Measurements from ENCODE around the gene METRN. TPM values are rescaled to one million over a fixed set of nuclear protein-coding genes. Genes with fewer than 3 reads are reported as not detected.
A peak's percentile ranks its signal among the peaks of the same experiment; 100 is the strongest.

Gene METRN
- total and polyA plus RNA-seq, 2 donors (not counting 1 experiment from before 2014, with no cell fraction given): 6.9 to 10.4 TPM

DNA sequence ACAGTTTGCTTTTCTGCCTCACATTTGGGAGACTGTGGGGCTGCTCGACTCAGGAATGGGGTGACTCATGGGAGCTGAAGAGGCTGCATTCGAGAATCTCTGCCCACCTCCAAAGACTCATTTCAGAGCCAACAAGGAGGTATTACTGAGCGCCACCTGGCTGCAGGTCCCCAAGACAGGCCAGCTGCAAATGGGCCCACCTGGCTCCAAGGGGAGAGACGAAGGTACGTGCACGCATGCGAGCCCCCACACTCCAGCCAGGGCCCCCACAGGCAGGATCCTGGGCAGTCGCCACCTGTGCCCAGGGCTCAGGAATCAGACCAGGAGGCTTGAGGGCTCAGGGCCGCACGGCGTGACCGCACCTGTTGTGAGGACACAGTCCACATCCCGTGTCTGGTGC is 18.0 kb downstream of the METRN start:
- Histone ChIP-seq H3K36me3 (replicated peaks in 1 of 2; ENCODE audit: control extremely low read depth in 1 of 2, control insufficient read depth in 1 of 2, extremely low read depth in 1 of 2, insufficient read depth in 2 of 2, low read length in 1 of 2) (peaks cover 0 to 52% of the 10 kb centered on the region in 2 experiments), H4K20me1 (ENCODE audit: control insufficient read depth, insufficient read depth, low read length, poor library complexity, severe bottlenecking) (peaks cover 7% of the 10 kb centered on the region), H3K27me3 (replicated peaks in 1 of 4; ENCODE audit: control extremely low read depth in 1 of 4, control insufficient read depth in 3 of 4, insufficient read depth in 4 of 4, low read length in 3 of 4) (no peaks in the 10 kb centered on the region), H3K4me3 (ENCODE audit: control extremely low read depth in 1 of 5, extremely low read depth in 1 of 5, insufficient read depth in 1 of 5, low read depth in 2 of 5, low read length in 4 of 5) (no peak overlapping the region), H3K79me2 (ENCODE audit: control insufficient read depth, insufficient read depth, low read length) (no peaks in the 10 kb centered on the region), H3K9me3 (ENCODE audit: control extremely low read depth in 1 of 3, control insufficient read depth in 2 of 3, insufficient read depth in 1 of 3, low read length in 2 of 3) (no peaks in the 10 kb centered on the region), H2AFZ (ENCODE audit: insufficient read depth, low read depth, low read length, poor library complexity, severe bottlenecking) (no peak overlapping the region), H3K4me1 (ENCODE audit: control insufficient read depth in 2 of 2, insufficient read depth in 2 of 2, low read length in 2 of 2) (peaks cover 10 to 14% of the 10 kb centered on the region in 2 donors), H3K9ac (ENCODE audit: low read length) (no peak overlapping the region), H3K27ac (ENCODE audit: low read length in 2 of 2) (no peak overlapping the region), H3K4me2 (replicated peaks; ENCODE audit: low read depth, low read length, poor library complexity, severe bottlenecking) (no peak overlapping the region)
- Mint-ChIP-seq H3K9me3 (ENCODE audit: insufficient read depth) (no peaks in the 10 kb centered on the region), H3K4me1 (peaks cover 8% of the 10 kb centered on the region), H3K4me3 (no peak overlapping the region), H3K27me3 (no peaks in the 10 kb centered on the region), H3K27ac (no peak overlapping the region)
- intact Hi-C loops (cut with micrococcal nuclease): no loop called here
- 98% methylated on average over 12 of the region's 13 CpGs for WGBS (ENCODE audit: insufficient coverage)
- TF ChIP-seq EZH2 (IDR thresholded peaks at IDR 0.05; ENCODE audit: borderline replicate concordance, insufficient read depth, low read depth, low read length, poor library complexity, severe bottlenecking): no peak
- TF ChIP-seq, protein P1, sequence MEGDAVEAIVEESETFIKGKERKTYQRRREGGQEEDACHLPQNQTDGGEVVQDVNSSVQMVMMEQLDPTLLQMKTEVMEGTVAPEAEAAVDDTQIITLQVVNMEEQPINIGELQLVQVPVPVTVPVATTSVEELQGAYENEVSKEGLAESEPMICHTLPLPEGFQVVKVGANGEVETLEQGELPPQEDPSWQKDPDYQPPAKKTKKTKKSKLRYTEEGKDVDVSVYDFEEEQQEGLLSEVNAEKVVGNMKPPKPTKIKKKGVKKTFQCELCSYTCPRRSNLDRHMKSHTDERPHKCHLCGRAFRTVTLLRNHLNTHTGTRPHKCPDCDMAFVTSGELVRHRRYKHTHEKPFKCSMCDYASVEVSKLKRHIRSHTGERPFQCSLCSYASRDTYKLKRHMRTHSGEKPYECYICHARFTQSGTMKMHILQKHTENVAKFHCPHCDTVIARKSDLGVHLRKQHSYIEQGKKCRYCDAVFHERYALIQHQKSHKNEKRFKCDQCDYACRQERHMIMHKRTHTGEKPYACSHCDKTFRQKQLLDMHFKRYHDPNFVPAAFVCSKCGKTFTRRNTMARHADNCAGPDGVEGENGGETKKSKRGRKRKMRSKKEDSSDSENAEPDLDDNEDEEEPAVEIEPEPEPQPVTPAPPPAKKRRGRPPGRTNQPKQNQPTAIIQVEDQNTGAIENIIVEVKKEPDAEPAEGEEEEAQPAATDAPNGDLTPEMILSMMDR (IDR thresholded peaks at IDR 0.05): no peak
- ATAC-seq (ENCODE audit: low read depth): no peak
- no peak for DNase-seq
- POLR2A ChIA-PET: interaction anchor here (0.6 kb wide), 1 partner anchor 9 kb away, joined by 3 read pairs; no protein-coding TSS in a partner anchor
- CTCF ChIA-PET: interaction anchor here (2.6 kb wide), 1 partner anchor 20 kb away, joined by 21 read pairs; no protein-coding TSS in a partner anchor

DNA sequence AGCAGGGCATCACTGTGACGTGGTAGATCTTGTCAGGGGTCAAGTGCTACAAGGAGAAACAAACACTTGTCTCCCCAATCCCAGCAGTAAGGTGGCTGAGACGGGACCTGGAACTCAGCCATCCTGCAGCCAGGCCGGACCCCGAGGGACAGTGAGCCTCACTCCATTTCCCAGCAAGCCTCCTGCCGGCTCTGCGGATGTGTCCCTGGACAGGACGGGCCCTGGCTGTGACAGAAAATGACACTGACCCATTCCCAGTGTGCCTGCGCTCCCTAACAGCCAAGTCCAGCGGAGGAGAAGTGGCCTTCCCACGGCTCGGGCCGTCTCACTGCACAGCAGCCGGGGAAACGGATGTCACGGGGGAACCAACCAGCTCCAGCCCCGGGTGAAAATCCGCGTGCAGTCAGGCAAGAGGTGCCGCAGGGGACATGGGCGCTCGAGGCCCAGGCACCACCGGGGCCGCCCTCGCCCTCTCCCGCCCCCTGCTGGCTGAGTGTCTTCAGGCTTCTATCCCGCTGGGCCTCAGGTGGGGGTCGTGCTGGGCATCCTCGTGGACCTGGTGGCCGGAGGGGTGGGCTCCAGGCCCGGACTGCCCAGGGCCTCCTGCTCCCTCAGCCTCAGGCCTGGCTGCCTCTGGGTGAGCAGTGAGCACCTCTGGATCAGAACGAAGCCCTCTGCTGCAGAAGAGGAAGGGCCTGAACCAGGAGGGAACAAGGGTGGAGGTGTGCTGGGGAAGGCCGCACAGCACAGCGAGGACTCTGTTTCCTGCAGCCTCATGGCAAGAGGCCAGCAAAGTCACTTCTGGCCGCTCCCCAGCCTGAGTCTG is 18.7 kb downstream of the METRN start:
- TF ChIP-seq, protein P1 (IDR thresholded peaks at IDR 0.05): peak; percentile 55
- no peak for TF ChIP-seq EZH2 (IDR thresholded peaks at IDR 0.05; ENCODE audit: borderline replicate concordance, insufficient read depth, low read depth, low read length, poor library complexity, severe bottlenecking)
- POLR2A ChIA-PET: no interaction called here
- DNase-seq (peak; percentile 48), ATAC-seq (ENCODE audit: low read depth) (peak; percentile 29)
- no peaks in the 10 kb centered on the region for H3K9me3 Mint-ChIP-seq (ENCODE audit: insufficient read depth)
- H3K27me3 ChIP-seq (replicated peaks in 1 of 4; ENCODE audit: control extremely low read depth in 1 of 4, control insufficient read depth in 3 of 4, insufficient read depth in 4 of 4, low read length in 3 of 4): no peaks in the 10 kb centered on the region
- H3K4me2 ChIP-seq (replicated peaks; ENCODE audit: low read depth, low read length, poor library complexity, severe bottlenecking): no peak overlapping the region
- peaks cover 10 to 17% of the 10 kb centered on the region in 2 donors for H3K4me1 ChIP-seq (ENCODE audit: control insufficient read depth in 2 of 2, insufficient read depth in 2 of 2, low read length in 2 of 2)
- peaks cover 0 to 52% of the 10 kb centered on the region in 2 experiments for H3K36me3 ChIP-seq (replicated peaks in 1 of 2; ENCODE audit: control extremely low read depth in 1 of 2, control insufficient read depth in 1 of 2, extremely low read depth in 1 of 2, insufficient read depth in 2 of 2, low read length in 1 of 2)
- no peak overlapping the region for H3K9ac ChIP-seq (ENCODE audit: low read length)
- H3K27me3 Mint-ChIP-seq: no peaks in the 10 kb centered on the region
- no peak overlapping the region for H3K27ac Mint-ChIP-seq
- intact Hi-C loops (cut with micrococcal nuclease): no loop called here
- H3K4me3 Mint-ChIP-seq: no peak overlapping the region
- no peak overlapping the region for H2AFZ ChIP-seq (ENCODE audit: insufficient read depth, low read depth, low read length, poor library complexity, severe bottlenecking)
- H3K9me3 ChIP-seq (ENCODE audit: control extremely low read depth in 1 of 3, control insufficient read depth in 2 of 3, insufficient read depth in 1 of 3, low read length in 2 of 3): no peaks in the 10 kb centered on the region
- CTCF ChIA-PET: interaction anchor here (2.6 kb wide), 1 partner anchor 21 kb away, joined by 21 read pairs; no protein-coding TSS in a partner anchor
- H4K20me1 ChIP-seq (ENCODE audit: control insufficient read depth, insufficient read depth, low read length, poor library complexity, severe bottlenecking): peaks cover 7% of the 10 kb centered on the region
- 96% methylated on average over 34 of the region's 34 CpGs for WGBS (ENCODE audit: insufficient coverage)
- H3K27ac ChIP-seq (ENCODE audit: low read length in 2 of 2): no peak overlapping the region
- no peaks in the 10 kb centered on the region for H3K79me2 ChIP-seq (ENCODE audit: control insufficient read depth, insufficient read depth, low read length)
- H3K4me3 ChIP-seq (ENCODE audit: control extremely low read depth in 1 of 5, extremely low read depth in 1 of 5, insufficient read depth in 1 of 5, low read depth in 2 of 5, low read length in 4 of 5): no peak overlapping the region
- peaks cover 9% of the 10 kb centered on the region for H3K4me1 Mint-ChIP-seq
